GM18909 (cell line): Measurements from ENCODE around the gene AP1S1.
A peak's percentile ranks its signal among the peaks of the same experiment; 100 is the strongest.

Experiments
- ATAC-seq: cut with Tn5 transposase; IDR thresholded peaks from one replicate; pipeline ENCODE4 v1.9.1; 2021; ENCODE audit warnings: mild to moderate bottlenecking; ENCODE audit not compliant: unreplicated experiment, poor library complexity

The AP1S1 gene

DNA sequence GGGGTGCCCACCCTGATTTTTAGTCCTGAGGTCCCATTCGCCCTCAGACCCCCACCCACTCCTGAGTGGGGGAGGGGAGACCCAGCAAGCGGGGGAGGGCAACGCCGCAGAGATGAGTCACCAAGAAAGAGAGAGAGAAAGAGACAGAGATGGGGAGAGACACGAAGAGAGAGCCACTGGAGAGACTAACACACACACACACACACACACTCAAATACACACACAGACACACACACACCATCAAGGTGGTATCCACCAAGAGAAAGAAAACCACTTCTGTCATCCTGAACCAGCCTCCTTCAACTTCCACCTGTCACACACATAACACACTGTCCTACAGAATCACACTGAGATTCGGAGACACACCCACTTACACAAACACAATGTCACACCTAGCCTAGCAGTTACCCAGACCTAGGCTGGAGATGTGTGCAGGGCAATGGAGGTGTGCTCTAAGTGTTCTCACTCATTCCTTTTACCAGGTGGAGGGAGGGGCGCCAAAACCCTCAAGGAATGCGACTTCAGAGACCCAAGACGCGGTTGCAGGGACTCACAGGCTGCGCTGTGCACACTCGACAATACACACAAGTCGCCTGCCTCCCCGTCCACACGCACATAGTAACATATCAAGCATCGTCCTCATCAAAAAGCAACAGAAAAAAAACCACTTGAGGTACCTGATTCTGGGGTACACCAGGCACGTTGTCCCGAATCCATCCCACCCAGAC, 15.0 kb downstream of the AP1S1 start:
- no peak for ATAC-seq

DNA sequence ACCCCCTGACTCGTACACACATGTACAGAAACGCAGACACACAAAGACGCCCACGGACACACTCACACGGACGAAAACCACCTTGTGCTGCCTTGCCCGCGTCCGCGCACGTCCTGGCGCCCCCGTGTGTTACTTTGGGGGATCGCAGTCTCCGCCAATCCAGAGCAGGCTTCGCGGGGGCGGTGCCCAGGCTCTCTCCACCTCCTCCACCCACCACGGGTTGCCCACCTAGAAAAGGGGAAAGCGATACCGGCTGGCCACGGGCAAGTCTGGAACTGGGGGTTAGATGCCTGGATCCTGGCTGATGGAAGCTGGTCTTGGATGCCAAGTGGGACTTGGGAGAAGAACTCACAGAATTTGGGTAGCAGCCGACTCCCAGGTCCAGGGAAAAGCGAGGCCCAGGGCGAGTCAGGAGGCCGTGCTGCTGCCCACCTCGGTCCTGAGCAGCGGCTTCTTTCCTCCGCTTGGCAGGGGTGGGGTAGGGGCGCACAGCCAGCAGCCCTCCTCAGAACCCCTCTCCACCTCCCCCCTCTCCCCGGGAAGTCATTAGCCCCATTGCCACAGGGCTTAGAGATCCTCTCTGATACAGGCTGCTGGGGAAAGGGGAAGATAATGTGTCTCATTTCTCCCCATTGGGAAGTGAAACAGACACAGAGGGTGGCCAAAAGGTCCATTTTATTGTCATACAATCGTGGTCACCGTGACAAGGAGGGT, 15.7 kb downstream of the AP1S1 start:
- peak; percentile 48 for ATAC-seq

DNA sequence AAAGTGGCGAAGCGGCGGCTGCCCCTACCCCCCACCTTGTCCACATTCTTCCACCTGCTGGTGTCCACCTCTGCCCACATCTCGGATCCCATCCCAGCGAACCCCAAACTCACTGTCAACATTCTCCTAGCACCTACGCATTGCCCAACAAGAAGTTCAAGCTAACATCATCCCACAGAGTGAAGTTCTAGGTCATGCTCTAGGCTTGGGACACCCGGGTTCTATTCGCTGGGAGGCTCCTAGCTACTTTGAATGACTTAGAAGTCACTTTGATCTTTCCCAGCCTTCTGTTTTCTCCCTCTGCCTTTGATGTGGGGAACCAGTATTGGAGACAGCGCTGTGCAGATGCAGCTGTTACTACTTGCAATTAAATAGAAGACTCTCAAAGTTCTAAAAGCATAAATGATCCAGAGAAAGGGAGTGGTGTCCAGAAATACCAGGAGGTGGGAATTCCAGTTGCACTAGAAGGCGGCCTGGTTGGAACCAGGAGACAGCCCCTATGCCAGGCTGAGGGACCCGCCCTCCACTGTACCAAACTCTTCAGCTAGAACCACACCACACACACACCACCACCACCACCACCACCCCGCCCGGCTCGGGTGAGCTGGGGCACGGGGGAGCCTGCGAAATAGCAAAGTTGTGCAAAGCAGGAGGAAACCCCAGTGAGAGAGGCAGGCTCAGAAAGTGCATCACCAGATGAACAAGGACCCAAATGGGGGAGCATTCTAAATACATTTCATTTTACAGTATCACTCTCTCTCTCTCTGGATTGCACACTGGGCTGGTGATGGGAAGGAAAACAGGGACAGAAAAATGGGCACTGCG, 16.6 kb downstream of the AP1S1 start:
- ATAC-seq: no peak

DNA sequence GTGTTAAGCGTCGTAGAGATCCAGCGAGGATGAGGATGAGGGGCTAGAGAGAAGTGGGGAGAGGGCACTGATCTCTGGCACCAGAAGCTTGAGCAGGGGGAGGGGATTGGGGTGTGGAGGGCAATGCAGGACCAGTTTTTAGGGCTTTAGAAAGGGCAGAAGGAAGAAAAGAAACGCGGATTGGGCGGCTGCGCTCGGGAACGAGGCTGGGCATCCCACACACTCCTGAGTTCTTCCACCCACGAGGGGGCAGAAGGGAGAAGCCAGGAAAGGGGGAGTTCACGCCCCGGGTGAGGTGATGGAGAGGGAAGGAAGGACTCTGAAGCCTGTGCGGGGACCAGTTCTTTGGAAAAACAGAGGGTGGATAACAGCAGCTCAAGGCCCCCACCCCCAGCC, 17.2 kb downstream of the AP1S1 start:
- no peak for ATAC-seq

DNA sequence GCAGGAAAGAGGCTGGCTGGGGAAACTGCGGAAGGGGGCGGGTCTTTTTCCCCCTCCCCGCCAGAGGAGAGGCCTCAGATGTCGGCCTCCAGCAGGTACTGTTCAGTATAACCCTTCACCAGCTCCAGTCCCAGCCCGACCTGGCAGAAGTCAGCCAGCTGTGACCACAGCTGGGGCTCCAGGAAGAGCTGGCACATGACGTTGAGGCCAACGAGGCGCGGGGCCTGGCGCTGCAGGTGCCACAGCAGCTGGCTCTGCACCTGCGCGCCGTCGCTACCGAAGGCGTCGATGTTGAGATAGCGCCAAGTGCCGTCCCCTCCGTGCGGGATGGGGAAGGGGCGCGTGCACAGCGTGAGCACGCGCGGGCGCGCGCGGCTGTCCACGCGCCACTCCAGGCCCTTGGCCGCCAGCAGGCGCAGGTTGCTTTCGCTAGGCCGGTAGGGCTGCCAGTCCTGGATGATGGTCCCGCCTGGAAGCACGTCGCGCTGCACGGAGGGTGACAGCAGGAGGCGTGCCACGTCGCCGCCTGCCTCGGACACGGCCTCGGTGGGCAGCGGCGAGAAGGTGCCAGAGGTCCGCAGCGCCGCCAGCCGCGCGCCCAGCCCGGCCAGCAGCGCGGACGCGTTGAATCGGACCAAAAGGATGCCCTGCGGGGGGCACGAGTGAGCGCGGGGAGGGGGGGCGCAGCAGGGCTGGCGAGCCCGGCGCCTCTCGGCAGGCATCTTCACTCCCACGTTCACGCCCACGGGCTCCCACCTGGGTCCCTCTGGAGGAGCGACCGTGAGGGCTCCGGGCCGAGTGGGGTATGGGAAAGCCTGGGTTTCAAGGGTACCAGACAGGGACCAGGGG, 18.0 kb downstream of the AP1S1 start:
- no peak for ATAC-seq

DNA sequence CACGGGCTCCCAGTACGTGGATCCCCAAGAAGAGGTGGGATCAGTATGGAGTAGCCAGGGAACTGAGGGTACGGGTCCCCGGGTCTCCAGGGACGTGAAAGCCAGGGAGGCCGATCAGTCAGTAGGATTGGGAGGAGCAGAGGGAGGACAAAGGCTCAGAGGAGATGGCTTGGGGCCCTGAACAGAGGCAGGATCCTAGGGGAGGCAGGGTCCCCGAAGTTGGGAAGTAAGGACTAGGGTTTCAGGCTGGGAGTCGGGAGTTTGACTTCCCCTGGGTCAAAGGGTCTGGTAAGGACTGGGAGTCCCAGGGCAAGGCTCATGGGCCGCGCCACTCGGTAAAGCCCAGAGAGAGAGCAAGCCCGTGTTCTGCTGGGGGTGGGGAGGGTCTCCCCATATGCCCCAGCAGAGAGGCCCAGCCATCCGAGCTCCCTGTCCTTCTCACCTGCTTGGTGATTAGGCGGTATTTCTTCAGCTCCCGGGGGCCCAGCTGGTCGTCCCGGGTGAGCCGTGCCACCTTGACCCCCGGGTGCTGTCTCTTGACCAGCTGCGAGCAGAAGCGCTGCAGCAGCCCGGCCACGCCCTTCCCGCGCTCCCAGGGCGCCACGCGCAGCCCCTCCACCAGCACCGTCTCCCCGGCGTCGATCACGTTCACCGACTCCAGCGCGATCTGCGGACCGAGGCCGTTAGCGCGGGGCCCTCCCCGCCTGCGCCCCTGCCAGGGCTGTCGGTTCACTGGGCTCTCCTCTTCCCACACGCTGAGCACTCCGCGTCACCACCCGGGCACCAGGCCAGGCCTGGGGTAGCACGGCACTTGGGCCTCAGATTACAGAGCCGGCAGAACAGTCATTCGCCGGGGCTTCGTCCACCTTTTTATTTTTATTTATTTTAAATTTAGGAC, 18.8 kb downstream of the AP1S1 start:
- no peak for ATAC-seq

DNA sequence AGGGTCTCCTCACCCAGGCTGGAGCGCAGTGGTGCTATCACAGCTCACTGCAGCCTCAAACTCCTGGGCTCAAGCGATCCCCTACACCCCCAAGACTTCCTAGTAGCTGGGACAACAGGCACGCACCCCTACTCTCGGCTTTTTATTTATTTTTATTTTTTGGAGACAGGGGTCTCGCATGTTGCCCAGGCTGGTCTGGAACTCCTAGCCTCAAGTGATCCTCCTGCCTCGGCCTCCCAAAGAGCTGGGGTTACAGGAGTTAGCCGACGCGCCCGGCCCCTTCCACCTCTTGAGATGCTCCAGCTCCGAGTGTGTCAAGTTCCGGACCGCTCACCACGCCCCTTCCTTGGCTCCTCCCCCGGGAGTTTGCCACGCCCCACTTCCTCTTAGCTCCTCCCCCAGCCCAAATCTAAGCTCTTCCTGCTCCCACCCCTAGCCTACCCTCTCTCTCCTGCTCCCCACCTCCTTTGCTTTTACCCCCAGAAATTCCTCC, 19.5 kb downstream of the AP1S1 start:
- no peak for ATAC-seq

DNA sequence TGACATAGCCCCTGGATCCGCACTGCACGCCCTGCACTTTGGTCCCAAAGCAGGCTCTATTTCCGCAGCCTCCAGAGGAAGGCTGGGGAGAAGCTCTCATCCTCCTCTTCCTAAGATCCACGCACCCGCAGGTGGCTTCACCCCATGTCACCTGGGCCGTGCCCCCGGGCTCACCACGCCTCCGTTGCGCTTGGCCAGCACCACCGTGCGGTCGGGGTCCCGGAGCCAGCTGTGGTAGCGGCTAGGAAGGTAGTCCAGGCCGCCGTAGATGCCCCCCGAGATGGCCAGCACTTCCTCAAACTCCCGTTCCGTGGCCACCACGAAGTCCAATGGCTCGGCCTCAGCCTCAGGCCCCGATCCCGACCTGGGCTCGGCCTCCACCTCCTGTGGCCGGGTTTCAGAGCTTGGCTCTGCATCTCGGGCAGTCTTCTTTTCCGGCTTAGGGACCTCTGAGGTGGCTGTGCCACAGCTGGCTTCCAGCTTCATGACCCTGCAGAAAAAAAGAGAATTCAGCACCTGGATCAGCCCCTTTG, 20.1 kb downstream of the AP1S1 start:
- no peak for ATAC-seq

DNA sequence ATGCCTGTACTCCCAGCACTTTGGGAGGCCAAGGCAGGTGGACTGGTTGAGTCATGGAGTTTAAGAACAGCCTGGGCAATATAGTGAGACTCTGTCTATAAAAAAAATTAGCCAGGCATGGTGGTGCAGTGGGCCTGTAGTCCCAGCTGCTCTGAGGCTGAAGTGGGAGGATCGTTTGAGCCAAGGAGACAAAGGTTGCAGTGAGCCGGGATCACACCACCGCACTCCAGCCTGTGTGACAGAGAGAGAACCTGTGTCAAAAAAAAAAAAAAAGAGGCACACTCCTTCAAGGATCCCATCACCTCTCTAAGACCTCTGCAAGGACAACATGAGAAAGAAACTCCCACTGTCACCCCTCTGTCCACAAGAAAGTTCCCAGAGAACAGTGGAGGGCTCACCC, 21.4 kb downstream of the AP1S1 start:
- ATAC-seq: no peak

DNA sequence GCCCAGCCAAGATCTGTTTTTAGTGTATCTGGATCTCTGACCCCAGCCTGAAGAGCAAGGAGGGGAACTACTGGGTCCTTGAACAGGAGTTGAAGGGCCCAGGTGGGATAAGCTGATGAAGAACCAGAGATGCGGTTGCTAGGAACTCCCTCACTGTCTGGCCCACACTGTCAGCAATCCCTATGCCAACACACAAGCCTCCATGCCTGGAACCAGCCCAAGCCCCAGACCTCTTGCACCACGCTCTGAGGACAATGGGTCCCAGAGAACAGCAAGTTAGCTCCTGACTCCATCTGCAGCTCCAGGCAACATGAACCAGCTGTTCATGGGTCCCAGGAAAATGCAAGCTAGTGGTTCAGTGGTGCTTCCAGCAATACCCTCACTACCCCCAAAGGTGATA, 23.4 kb downstream of the AP1S1 start:
- ATAC-seq: no peak

DNA sequence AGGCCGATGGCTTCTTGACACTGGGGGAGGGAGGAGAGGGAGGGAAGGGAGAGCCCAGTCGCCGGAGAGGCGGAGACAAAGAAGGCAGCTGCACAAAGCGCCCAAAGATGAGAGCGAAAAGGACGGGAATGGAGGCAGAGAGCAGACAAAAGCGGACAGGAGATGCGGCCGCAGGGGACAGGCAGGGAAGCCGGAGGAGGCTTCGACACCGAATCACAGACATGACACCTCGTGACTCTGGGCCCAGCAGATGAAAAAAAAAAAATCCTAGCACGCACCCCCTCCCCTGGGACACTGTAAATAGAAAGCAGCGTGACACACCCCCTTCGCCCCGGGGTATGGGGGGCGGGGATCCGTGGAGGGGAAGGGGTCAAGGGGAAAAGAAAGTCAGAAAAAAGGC, 24.8 kb downstream of the AP1S1 start:
- no peak for ATAC-seq

DNA sequence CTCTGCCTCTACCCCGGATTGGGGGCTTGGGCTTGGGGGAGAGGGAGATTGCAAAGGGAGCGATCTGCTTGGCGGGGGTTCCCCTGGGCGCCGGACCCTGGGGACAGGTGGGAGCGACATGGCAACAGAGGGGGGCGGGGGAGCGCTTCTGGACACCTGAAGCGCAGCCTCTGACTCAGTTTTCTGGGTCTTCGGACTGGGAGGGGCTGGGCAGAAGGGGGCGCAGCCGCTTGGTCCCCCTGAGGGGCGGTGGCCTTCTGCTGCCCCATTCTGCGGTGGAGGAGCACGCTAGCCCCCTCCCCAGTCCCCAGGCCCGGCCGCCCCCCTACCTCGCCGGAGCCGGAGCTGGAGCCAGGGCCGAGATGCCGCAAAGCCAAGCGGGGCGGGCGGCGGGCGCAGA, 25.4 kb downstream of the AP1S1 start:
- no peak for ATAC-seq

DNA sequence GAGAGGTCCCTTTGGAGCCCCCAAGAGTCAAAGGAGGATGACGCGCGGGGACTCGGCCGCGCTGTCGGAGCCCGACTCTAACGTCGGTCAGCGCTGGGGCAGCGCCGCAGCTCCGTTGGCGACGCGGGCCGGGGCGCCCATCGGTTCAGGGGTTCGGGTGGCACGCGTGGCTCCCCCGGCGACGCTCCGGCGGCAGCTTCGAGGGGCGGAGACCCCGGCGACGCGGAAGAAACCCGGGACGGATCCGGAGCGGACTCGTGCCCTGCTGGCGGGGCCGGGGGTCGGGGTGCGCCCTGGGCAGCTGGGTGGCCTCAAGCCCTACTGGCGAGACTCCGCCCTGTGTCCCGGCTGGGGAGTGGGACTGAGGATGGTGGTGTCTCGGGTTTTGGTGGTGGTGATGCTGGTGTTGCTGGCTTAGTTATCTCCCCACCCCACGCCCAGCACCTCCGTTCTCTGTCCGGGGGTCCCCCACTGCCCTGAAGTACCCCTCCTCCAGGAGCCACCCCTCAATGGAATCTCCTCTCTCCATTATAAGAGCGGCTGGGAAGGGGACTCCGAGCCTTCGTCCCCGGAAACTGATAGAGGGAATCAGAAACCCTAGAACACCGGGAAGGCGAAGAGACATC, 26.0 kb downstream of the AP1S1 start, which contains the start of gene NAT16:
Gene NAT16, minus strand, starts transcription at position 164 of the 626 bp plus-strand sequence. CDS start 5,486 bp downstream, outside the sequence.
- no peak for ATAC-seq

DNA sequence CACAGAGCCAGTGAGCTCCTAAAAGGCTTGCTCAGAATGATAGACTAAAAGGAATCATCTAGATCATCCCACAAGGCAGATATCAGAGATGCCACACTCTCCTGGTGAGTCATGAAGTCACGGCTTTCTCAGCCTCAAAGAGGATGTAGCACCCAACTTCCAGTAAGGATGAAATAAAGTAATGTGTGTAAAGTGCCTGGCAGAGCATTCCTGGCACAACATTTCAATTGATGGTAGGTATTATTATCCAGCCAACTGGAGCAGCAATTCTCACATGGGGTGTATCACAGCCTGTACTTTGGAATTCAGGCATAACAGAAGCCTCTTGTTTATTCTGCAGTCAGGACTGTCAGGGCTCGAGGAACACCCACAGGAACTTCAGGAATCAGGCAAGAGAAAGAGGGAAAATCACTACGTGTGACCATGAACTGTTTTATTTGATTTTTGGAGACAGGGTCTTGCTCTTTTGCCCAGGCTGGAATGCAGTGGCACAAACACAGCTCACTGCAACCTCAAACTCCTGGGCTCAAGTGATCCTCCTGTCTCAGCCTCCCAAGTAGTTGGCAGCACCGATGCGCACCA, 31.1 kb downstream of the AP1S1 start:
- no peak for ATAC-seq

DNA sequence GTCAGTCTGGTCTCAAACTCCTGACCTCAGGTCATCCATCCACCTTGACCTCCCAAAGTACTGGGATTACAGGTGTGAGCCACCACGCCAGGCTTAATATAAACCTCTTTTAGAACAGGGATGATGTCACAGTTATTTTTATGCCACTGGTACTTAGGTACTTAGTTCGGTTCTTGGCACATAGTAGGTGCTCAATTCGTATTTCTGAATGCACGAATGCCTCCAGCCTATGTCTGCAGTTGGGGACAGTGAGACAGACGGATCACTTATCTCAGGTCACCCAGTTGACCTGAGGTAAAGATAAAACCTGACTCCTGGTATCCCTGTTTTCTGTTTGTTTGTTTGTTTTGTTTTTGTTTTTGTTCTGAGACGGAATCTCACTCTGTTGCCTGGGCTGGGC, 31.9 kb downstream of the AP1S1 start:
- ATAC-seq: no peak

DNA sequence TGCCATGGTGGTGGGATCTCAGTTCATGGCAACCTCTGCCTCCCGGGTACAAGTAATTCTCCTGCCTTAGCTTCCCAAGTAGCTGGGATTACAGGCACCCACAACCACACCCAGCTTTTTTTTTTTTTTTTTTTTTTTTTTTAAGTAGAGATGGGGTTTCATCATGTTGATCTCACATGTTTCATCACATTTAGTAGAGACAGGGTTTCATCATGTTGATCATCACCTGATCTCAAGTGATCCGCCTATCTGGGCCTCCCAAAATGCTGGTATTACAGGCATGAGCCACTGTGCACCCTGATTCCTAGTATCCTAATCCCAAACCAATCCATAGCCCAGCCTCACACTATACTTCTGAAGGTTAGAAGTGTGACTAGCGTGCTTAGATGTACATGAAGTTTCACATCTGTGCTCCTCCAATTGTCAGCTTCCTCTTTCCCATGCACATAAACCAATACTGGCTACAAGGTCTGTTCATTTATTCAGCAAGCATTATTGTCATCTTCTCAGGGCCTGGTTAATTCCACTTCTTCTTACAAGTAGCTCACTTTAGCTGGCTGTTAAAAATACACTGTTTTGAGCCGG, 32.7 kb downstream of the AP1S1 start:
- no peak for ATAC-seq

DNA sequence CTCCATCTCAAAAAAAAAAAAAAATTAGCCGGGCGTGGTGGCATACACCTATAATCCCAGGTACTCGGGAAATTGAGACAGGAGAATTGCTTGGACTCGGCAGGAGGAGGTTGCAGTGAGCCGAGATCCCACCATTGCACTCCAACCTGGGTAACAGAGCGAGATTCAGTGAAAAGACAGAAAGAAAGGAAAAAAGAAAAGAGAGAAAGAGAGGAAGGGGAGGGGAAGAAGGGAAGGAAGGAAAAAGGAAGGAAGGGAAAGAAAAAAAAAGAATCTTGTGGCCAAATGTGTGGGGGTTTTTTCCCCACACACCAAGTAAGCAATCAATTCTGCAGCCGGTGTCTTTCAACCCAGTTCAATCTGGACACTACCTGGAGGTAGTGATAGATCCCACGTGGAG, 34.8 kb downstream of the AP1S1 start:
- no peak for ATAC-seq

DNA sequence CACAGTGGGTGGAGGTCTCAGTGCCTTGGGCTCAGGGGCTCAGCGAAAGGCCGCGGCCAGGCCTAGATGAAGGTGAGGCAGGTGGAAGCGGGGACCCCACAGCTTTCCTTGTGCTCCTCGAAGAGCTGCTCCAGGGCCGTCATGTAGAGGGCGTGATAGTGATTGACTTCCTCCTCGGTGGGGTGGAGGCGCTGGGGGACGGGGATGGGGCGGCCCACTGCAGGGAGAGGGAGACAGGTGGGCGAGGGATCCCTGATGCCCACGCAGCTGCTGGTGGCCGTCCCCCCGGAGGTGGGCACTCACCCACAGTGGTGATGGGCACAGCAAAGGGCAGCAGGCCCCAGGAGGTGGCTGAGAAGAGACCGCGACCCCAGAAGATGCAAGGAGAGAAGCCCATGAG, 41.6 kb downstream of the AP1S1 start:
- no peak for ATAC-seq
